ENCODE results near the gene RFTN1.

The RFTN1 gene

GRCh38 chr3:16461463-16462245 is 51.8 kb downstream of the RFTN1 start:
- in situ Hi-C loops (cut with HindIII; ENCODE audit: low pct_unique_long_range_greater_than_20kb, low sequenced_read_pairs): no loop called here
- DNase-seq (ENCODE audit: low read depth in 1 of 2, low spot score in 1 of 2): no peak
- TF ChIP-seq JUND (IDR thresholded peaks at IDR 0.05; ENCODE audit: low read depth): no peak

- no peak for DNase-seq (ENCODE audit: low read depth in 1 of 2, low spot score in 1 of 2)
- no peak for TF ChIP-seq JUND (IDR thresholded peaks at IDR 0.05; ENCODE audit: low read depth)
- in situ Hi-C loops (cut with HindIII; ENCODE audit: low pct_unique_long_range_greater_than_20kb, low sequenced_read_pairs): no loop called here
These were observed 52.6 kb downstream of the RFTN1 start for GRCh38 chr3:16460886-16461285.

DNA sequence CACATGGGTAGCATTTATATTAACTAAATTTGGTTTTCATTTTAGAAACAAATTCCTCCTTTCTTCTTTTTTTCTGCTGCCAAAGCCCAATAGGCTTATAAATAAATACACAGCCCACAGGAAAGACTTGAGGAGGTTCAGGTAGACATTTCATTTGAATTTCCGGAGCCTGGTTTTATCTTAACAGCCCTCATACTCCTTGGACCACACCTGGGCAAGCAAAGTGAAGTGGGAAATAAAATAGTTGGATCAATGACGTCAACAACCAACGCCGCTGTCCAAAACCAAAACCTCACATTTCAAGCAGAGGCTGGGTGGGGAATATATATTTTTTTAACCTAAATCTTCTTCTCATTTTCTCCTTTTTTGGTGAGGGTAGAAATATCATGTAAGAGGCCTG is 53.2 kb downstream of the RFTN1 start:
- no peak for TF ChIP-seq JUND (IDR thresholded peaks at IDR 0.05; ENCODE audit: low read depth)
- in situ Hi-C loops (cut with HindIII; ENCODE audit: low pct_unique_long_range_greater_than_20kb, low sequenced_read_pairs): no loop called here
- DNase-seq (ENCODE audit: low read depth in 1 of 2, low spot score in 1 of 2): no peak

DNA sequence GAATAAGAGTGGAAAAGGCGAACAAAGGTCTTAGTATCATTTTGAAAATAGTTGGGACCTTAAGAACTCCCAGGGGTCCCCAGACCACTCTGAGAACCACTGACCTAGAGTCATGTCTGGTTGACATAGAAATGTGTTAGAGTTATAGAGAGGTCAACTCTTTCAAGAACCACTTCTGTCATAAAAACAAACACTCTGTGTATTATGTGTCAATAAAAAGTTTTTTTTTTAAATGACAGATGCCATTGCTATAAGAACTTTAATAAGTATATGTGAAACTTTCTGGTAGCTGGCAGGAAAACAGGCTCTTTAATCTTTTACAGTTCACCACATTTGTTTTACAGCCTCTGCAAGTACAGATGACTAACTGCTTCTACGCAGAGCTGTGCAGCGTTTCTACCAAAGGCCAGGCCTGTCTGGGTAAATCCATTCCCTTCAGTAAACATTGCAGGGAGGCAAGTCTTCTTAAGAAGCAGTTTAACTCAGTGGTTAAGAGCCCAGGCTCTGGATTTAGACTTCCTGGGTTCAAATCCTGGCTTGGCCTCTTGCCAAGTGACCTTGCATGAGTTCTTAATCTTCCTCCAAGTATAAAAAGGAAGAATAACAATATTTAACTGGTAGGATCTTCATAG is 56.6 kb downstream of the RFTN1 start:
- in situ Hi-C loops (cut with HindIII; ENCODE audit: low pct_unique_long_range_greater_than_20kb, low sequenced_read_pairs): no loop called here
- DNase-seq (ENCODE audit: low read depth in 1 of 2, low spot score in 1 of 2): no peak
- no peak for TF ChIP-seq JUND (IDR thresholded peaks at IDR 0.05; ENCODE audit: low read depth)

DNA sequence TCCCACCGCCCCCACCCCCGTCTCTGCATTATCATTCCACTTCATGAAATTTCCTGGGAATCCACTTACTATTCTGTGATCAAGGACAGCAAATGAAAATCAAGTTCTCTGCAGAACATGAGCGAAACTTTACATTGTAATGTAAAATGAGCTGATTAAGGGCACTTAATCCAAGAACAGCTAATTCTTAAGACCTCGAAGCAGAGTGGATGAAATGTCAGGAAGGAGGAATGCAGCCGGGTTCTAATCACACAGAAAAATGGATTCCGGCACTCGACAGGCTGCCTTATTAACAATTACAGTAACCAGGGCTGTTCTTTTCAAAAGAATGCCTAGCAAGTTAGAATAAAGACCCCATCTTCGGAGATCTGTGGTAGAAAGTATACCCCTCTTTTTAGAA is 57.5 kb downstream of the RFTN1 start:
- in situ Hi-C loops (cut with HindIII; ENCODE audit: low pct_unique_long_range_greater_than_20kb, low sequenced_read_pairs): no loop called here
- no peak for TF ChIP-seq JUND (IDR thresholded peaks at IDR 0.05; ENCODE audit: low read depth)
- DNase-seq (ENCODE audit: low read depth in 1 of 2, low spot score in 1 of 2): no peak

GRCh38 chr3:16455001-16455400 is 58.5 kb downstream of the RFTN1 start:
- no peak for DNase-seq (ENCODE audit: low read depth in 1 of 2, low spot score in 1 of 2)
- no peak for TF ChIP-seq JUND (IDR thresholded peaks at IDR 0.05; ENCODE audit: low read depth)
- in situ Hi-C loops (cut with HindIII; ENCODE audit: low pct_unique_long_range_greater_than_20kb, low sequenced_read_pairs): no loop called here

DNA sequence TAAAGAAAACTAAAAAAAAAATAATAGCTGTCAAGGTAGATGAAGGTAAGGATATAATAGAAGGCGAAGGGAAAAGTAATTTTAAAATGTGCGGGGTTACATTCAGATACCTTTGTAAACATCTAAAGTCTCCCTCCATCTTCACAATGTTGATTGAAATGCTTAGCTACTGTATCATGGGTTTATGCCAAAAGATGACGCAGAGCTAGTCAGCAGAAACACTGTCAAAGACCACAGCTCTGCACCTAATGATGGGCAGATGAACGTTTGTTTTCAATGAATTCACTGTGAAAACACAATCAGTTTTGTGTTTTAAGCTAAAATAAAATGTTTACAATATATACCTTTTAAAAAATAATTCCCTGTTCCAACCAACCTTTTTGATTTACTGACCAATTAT is 61.2 kb downstream of the RFTN1 start:
- TF ChIP-seq JUND (IDR thresholded peaks at IDR 0.05; ENCODE audit: low read depth): no peak
- DNase-seq (ENCODE audit: low read depth in 1 of 2, low spot score in 1 of 2): no peak
- in situ Hi-C loops (cut with HindIII; ENCODE audit: low pct_unique_long_range_greater_than_20kb, low sequenced_read_pairs): no loop called here

DNA sequence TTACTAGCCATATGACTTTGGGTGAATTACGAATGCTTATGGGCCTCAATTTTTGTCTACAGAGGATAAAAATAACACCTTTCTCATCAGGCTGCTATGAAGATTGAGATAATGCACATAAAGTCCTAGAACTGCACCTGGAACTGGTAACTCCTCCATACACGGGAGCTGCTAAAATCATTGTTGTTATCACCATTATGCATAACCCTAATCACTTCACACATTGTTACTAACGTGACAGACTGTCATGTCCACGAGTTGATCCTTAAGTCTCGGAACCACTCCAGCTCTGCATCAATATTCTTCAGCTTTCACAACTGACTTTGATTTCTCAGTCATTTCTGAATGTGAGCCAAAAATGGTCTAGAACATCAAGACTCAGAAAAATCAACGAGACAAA is 64.1 kb downstream of the RFTN1 start:
- no peak for TF ChIP-seq JUND (IDR thresholded peaks at IDR 0.05; ENCODE audit: low read depth)
- in situ Hi-C loops (cut with HindIII; ENCODE audit: low pct_unique_long_range_greater_than_20kb, low sequenced_read_pairs): no loop called here
- DNase-seq (ENCODE audit: low read depth in 1 of 2, low spot score in 1 of 2): no peak

DNA sequence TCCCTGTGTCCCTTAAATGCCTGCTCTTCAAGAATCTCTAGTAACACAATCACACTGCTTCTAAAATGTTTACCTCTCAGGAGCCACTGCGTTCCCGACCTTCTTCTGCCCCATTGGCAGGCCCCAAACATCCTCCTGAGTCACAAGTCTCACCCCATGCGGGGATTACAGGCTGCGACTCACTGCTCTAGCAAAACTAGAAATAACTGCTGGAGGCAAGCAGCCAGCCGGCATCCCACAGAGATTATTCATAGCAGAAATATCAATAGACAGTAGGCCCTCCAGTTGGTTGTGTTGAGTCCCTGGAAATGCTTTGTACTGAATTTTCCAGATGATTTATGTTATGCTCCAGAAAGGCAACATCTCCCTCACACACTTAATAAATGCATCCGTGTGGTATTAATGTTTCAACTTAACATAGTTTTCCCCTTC is 64.8 kb downstream of the RFTN1 start:
- TF ChIP-seq JUND (IDR thresholded peaks at IDR 0.05; ENCODE audit: low read depth): no peak
- no peak for DNase-seq (ENCODE audit: low read depth in 1 of 2, low spot score in 1 of 2)
- in situ Hi-C loops (cut with HindIII; ENCODE audit: low pct_unique_long_range_greater_than_20kb, low sequenced_read_pairs): no loop called here

GRCh38 chr3:16447135-16447534 is 66.4 kb downstream of the RFTN1 start:
- in situ Hi-C loops (cut with HindIII; ENCODE audit: low pct_unique_long_range_greater_than_20kb, low sequenced_read_pairs): no loop called here
- DNase-seq (ENCODE audit: low read depth in 1 of 2, low spot score in 1 of 2): no peak
- TF ChIP-seq JUND (IDR thresholded peaks at IDR 0.05; ENCODE audit: low read depth): no peak

DNA sequence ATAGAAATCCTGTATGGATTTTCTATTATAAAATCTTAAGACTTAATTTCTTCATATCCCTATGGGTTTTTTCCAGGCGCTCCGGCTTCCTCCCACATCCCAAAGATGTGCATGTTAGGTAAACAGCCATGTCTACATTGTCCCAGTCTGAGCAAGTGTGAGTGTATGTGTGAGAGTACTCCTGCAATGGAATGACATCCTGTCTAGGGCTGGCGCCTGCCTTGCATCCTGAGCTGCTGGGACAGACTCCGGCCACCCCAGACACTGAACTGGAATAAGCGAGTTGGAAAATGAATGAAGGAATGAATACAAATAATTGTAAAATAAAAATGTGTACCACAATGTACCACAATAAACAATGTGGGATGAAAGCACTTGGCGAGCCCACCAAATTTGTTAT is 69.2 kb downstream of the RFTN1 start:
- TF ChIP-seq JUND (IDR thresholded peaks at IDR 0.05; ENCODE audit: low read depth): no peak
- DNase-seq (ENCODE audit: low read depth in 1 of 2, low spot score in 1 of 2): no peak
- in situ Hi-C loops (cut with HindIII; ENCODE audit: low pct_unique_long_range_greater_than_20kb, low sequenced_read_pairs): no loop called here

DNA sequence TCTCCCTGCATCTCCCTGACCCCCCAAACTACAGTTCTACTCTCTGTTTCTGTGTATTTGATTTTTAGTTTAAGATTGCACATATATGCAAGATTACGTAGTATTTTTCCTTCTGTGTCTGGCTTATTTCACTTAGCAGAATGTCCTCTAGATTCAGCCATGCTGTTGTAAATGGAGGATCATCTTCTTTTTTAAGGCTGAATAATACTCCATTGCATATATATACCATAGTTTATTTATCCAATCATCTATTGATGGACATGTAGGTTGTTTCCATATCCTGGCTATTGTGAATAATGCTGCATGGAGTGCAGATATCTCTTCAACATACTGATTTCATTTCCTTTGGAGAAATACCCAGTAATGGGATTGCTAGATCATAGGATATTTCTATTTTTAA is 70.8 kb downstream of the RFTN1 start:
- TF ChIP-seq JUND (IDR thresholded peaks at IDR 0.05; ENCODE audit: low read depth): no peak
- in situ Hi-C loops (cut with HindIII; ENCODE audit: low pct_unique_long_range_greater_than_20kb, low sequenced_read_pairs): no loop called here
- DNase-seq (ENCODE audit: low read depth in 1 of 2, low spot score in 1 of 2): no peak

- no peak for TF ChIP-seq JUND (IDR thresholded peaks at IDR 0.05; ENCODE audit: low read depth)
- no peak for DNase-seq (ENCODE audit: low read depth in 1 of 2, low spot score in 1 of 2)
- in situ Hi-C loops (cut with HindIII; ENCODE audit: low pct_unique_long_range_greater_than_20kb, low sequenced_read_pairs): no loop called here
These were observed 72.1 kb downstream of the RFTN1 start for GRCh38 chr3:16441371-16441875.

Data from T47D (cell line).